Osteoblast (primary cell): ENCODE data around the gene CNGA2. TPM values are rescaled to one million over a fixed set of nuclear protein-coding genes. Genes with fewer than 3 reads are reported as not detected.

Source experiments
- DNase-seq: peaks from one replicate; pipeline ENCODE4 v3.0.0; 2011; ENCODE audit warnings: low spot score, mixed read lengths; ENCODE audit not compliant: insufficient read length; ENCODE audit errors: missing footprints
- H2AFZ ChIP-seq: 2 replicates; pipeline ENCODE4 v1.6.0; 2011; ENCODE audit warnings: mild to moderate bottlenecking, low read length
- H3K27ac ChIP-seq: 2 replicates; pipeline ENCODE4 v1.5.1; 2011; ENCODE audit warnings: mild to moderate bottlenecking, low read depth, low read length, moderate library complexity
- H3K27me3 ChIP-seq: 2 replicates; pipeline ENCODE4 v1.6.0; 2012; ENCODE audit warnings: mild to moderate bottlenecking, control low read depth, inconsistent platforms, low read length, moderate library complexity; ENCODE audit not compliant: insufficient read depth
- H3K36me3 ChIP-seq: 2 replicates; pipeline ENCODE4 v1.5.1; 2011; ENCODE audit warnings: mild to moderate bottlenecking, low read length, control low read depth, moderate library complexity; ENCODE audit not compliant: insufficient read depth
- H3K4me1 ChIP-seq: 2 replicates; pipeline ENCODE4 v1.5.1; 2011; ENCODE audit warnings: mild to moderate bottlenecking, low read length, control low read depth, moderate library complexity; ENCODE audit not compliant: insufficient read depth
- H3K4me2 ChIP-seq: 2 replicates; pipeline ENCODE4 v1.6.0; 2011; ENCODE audit warnings: mild to moderate bottlenecking, low read length; ENCODE audit not compliant: insufficient read depth
- H3K4me3 ChIP-seq: fragments of 200-600 bp; sonication (generic); 3 replicates; pipeline ENCODE4 v1.5.1; 2012; ENCODE audit warnings: mild to moderate bottlenecking, low read length, inconsistent platforms; ENCODE audit not compliant: insufficient read depth
- H3K79me2 ChIP-seq: 2 replicates; pipeline ENCODE4 v1.6.0; 2012; ENCODE audit warnings: mild to moderate bottlenecking, low read length, control low read depth, inconsistent platforms; ENCODE audit not compliant: insufficient read depth
- H3K9me3 ChIP-seq: 2 replicates; pipeline ENCODE4 v1.5.1; 2011; ENCODE audit warnings: low read depth, low read length, control low read depth
- H4K20me1 ChIP-seq: 2 replicates; pipeline ENCODE4 v1.6.0; 2012; ENCODE audit warnings: mild to moderate bottlenecking, low read length, control low read depth; ENCODE audit not compliant: insufficient read depth
- CTCF ChIP-seq: IDR thresholded peaks from 2 replicates; pipeline ENCODE4 v1.5.1; 2011; ENCODE audit warnings: mild to moderate bottlenecking, low read depth, low read length, moderate library complexity; ENCODE audit errors: extremely low read depth
- total RNA-seq: library from RNA; depleted of rRNA; stranded (reverse); fragments of >200 nt; gene quantifications from 2 replicates; pipeline ENCODE4 v1.2.3, GENCODE V29; 2012

The CNGA2 gene
- total RNA-seq, 1 donor = not detected

GRCh38 chrX:151745651-151746050 is 11.1 kb downstream of the CNGA2 start:
- Histone ChIP-seq H4K20me1 (no peaks in the 10 kb centered on the region), H3K4me2 (no peak overlapping the region), H3K4me3 (no peak overlapping the region), H3K4me1 (no peaks in the 10 kb centered on the region), H3K9me3 (no peaks in the 10 kb centered on the region), H3K36me3 (no peaks in the 10 kb centered on the region), H3K27me3 (peaks cover 8% of the 10 kb centered on the region), H3K79me2 (no peaks in the 10 kb centered on the region), H2AFZ (no peak overlapping the region), H3K27ac (no peak overlapping the region)
- TF ChIP-seq CTCF = no peak
- DNase-seq = no peak

- Histone ChIP-seq H2AFZ (no peak overlapping the region), H3K79me2 (no peaks in the 10 kb centered on the region), H3K4me2 (no peak overlapping the region), H4K20me1 (no peaks in the 10 kb centered on the region), H3K4me3 (no peak overlapping the region), H3K27ac (no peak overlapping the region), H3K9me3 (no peaks in the 10 kb centered on the region), H3K27me3 (peaks cover 8% of the 10 kb centered on the region), H3K4me1 (no peaks in the 10 kb centered on the region), H3K36me3 (no peaks in the 10 kb centered on the region)
- no peak for DNase-seq
- TF ChIP-seq CTCF = no peak
Observed at GRCh38 chrX:151746502-151746901, 12.0 kb downstream of the CNGA2 start.

- Histone ChIP-seq H3K27me3 (peaks cover 8% of the 10 kb centered on the region), H3K9me3 (no peaks in the 10 kb centered on the region), H2AFZ (no peak overlapping the region), H3K79me2 (no peaks in the 10 kb centered on the region), H3K36me3 (no peaks in the 10 kb centered on the region), H3K4me1 (peaks cover 11% of the 10 kb centered on the region), H3K4me2 (no peak overlapping the region), H3K27ac (no peak overlapping the region), H4K20me1 (no peaks in the 10 kb centered on the region), H3K4me3 (no peak overlapping the region)
- DNase-seq = no peak
- TF ChIP-seq CTCF = no peak
Observed at GRCh38 chrX:151750511-151750910, 16.0 kb downstream of the CNGA2 start.

GRCh38 chrX:151752847-151753246 is 18.3 kb downstream of the CNGA2 start:
- peaks cover 8% of the 10 kb centered on the region for H3K27me3 ChIP-seq
- H3K27ac ChIP-seq = no peak overlapping the region
- H3K79me2 ChIP-seq = no peaks in the 10 kb centered on the region
- H3K4me1 ChIP-seq = peaks cover 11% of the 10 kb centered on the region
- no peak overlapping the region for H3K4me2 ChIP-seq
- DNase-seq = peak; percentile 72
- no peak overlapping the region for H3K4me3 ChIP-seq
- no peaks in the 10 kb centered on the region for H4K20me1 ChIP-seq
- no peak for TF ChIP-seq CTCF
- no peaks in the 10 kb centered on the region for H3K36me3 ChIP-seq
- no peak overlapping the region for H2AFZ ChIP-seq
- H3K9me3 ChIP-seq = no peaks in the 10 kb centered on the region
